Measurements from ENCODE around the gene KCNA3.

DNA sequence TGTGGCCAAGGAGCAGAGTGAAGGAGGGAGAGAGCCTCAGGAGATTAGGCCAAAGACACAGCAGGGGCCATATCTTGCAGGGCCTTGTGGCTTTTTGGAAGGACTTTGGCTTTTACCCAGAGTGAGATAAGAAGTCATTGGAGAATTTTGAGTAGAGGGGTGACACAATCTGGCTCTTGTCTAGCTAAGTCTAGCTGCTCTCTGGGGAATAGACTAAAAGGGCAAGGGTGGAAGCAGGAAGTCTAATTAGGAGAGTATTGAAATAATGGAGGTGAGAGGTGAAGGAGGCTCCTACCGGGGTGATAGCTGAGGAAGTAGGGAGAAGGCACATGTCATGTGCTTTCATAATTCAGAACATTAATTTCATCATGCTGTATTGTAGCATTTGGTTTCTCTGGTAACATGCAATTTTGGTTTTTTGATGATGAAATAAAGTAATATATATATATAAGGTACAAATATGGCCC lies 34.3 kb upstream of the KCNA3 start:
- TF ChIP-seq CTCF (conservative IDR thresholded peaks at IDR 0.05; ENCODE audit: low read depth, low read length) (no peak), MXI1 (IDR thresholded peaks at IDR 0.05; ENCODE audit: borderline replicate concordance, low read depth, low read length) (no peak), POLR2A (IDR thresholded peaks at IDR 0.05; ENCODE audit: low read depth, low read length) (no peak), BHLHE40 (IDR thresholded peaks at IDR 0.05; ENCODE audit: low read depth, low read length) (no peak), SMC3 (IDR thresholded peaks at IDR 0.05; ENCODE audit: low read depth, low read length) (no peak), RAD21 (IDR thresholded peaks at IDR 0.05; ENCODE audit: low read length) (no peak)
- TF ChIP-seq, protein P1, sequence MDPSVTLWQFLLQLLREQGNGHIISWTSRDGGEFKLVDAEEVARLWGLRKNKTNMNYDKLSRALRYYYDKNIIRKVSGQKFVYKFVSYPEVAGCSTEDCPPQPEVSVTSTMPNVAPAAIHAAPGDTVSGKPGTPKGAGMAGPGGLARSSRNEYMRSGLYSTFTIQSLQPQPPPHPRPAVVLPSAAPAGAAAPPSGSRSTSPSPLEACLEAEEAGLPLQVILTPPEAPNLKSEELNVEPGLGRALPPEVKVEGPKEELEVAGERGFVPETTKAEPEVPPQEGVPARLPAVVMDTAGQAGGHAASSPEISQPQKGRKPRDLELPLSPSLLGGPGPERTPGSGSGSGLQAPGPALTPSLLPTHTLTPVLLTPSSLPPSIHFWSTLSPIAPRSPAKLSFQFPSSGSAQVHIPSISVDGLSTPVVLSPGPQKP (IDR thresholded peaks at IDR 0.05; ENCODE audit: borderline replicate concordance, low read depth, low read length), result no peak
